HG03095 (cell line): ENCODE data around the gene ADGRG3.

Experiments used
- ATAC-seq: cut with Tn5 transposase; IDR thresholded peaks from one replicate; pipeline ENCODE4 v1.9.1; 2021; ENCODE audit warnings: moderate library complexity; ENCODE audit not compliant: unreplicated experiment

ADGRG3 gene

DNA sequence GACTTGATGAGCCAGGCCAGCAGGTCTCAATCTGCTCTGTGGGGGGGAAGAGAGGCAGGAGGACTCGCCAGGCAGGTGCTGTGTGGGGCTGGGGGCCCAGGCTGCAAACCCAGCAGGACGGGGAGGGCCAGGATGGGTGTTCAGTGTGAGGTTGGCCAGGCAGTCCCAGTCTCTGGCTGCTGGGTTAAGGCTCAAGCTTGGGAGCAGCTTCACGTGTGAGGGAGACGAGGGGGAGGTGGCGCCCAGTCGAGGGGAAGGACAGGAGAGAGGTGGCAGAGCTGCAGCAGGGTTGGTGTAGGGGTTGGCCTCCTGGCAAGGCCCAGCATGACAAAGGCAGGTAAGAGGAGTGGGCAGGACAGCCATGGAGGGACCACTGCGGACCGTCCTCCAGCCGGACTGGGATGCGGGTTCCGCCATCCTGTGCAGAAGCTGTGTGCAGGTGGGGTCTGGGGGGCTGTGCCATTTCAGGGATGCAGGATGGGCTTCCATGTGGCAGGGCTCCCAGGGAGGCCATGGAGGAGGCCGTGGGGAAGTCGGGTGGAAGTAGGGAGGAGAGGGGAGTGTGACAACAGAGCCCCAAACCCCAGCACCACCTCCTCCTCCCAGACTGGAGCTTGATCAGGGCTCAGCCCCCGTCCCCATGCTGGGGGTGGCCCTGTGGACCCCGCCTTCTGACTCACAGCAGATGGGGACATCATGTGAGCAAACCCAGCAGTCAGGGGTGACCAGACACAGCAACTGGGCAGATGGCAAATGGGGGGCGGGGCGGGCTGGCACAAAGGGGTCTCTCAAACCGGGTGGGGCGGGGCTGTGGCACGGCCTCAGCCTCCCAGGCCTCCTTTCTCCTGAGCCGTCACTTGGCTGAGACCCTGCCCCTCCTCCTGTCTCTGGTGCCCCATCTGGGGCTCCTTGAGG is 36.9 kb upstream of the ADGRG3 start:
- ATAC-seq = no peak

DNA sequence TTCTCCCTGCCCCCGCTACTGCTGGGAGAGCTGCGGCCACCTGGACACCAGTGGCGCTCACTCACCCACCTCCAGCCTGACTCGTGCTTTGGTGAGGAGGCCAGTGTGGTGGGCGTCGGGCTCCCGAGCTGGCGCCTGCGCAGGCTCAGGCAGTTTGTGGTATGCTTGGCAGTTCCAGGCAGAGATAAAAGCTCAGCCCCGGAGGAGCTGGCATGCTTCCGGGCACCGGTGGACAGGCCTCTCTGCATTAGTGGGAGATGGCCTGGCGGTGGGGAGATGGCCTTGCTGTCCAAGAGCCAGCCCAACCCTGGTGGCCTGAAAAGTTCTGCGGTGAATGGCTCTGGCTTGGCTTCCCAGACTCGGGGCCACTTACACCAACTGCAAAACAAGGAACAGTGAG is 35.5 kb upstream of the ADGRG3 start:
- no peak for ATAC-seq

DNA sequence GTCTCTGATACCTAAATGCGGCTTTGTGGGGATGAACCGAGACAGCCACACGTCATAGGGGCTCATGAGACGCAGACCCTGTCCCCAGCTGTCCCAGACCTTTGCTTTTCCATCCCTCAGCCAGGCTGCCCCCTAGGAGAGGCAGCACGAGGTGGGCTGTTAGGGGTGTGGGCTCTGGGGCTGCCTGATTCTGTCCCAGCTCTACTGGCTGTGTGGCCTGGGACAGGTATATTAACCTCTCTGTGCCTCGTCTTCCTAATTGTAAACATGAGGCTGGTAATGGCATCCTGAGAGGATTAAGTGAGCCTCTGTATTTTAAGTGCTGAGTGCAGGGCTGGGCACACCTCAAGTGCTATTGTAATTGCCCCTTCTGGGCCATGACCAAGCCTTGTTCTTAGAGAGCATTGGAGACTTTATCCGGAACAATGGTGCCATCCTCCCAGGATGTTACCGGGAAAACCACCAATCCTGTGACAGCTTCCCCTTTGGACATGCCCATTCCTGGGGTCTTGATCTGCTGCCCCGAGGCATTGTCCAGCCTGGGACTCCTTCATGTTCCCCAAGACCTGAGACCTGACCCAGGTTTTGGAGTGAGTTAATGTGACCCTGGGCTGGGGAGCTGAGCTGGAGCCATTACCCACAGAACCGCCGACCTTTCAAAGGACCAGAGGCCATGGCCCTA is 34.6 kb upstream of the ADGRG3 start:
- ATAC-seq = no peak

DNA sequence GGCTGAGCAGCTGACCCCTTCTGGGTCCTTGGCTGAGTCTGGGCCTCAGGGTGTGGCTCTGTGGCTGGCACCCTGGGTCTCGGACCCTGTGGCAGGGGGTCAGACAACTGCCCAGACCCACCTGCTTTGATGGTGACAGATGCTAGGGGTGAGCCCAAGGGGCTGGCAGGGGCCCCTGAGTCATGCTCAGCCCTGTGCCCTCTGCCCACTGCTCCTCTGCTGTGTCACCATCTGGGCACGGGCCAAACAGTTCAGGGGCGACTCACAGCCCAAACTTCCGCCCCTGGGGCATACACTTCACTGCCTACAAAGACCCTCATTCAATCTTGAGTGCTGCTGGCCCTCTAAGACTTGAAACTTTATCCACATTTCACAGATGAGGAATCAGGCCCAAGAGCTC is 33.9 kb upstream of the ADGRG3 start:
- ATAC-seq = no peak

DNA sequence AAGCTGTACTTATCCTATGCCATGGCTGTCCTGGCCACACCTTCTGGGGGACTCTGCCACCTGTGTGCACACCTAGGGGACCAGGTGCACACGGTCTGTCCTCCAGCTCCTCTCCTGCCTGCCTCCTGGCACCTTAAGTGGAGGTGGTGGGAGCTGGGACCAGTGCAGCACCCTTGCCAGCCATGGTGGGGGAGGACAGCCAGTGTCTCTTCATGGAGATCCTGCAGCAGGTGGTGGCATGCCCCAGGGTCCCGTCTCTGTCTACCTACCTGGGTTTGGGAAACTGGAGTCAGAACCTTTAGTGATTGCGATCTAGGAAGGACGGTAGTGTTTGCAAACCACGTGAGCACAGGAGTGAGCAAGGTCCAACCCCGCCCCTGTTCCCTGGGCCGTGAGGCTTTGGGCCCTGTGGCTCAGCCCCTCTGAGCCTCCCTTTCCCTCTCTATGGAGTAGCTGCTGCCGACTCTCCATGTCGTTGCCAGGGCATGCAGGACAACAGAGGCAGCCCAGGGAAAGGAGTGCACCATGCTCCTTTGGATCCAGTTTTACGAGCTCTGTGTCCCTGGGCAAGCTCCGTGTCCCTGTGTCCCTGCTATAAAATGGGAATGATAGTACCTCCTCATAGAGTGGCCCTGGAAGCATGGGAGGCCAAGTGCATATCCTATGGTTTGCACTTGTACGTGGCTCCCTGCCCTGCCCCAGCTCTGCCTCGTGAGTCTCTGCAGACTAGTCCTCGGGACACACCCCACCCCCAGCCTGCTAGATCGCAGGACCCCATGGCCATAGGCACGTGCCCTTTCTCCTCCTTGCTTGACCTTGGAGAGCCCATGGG is 32.6 kb upstream of the ADGRG3 start:
- ATAC-seq = no peak

DNA sequence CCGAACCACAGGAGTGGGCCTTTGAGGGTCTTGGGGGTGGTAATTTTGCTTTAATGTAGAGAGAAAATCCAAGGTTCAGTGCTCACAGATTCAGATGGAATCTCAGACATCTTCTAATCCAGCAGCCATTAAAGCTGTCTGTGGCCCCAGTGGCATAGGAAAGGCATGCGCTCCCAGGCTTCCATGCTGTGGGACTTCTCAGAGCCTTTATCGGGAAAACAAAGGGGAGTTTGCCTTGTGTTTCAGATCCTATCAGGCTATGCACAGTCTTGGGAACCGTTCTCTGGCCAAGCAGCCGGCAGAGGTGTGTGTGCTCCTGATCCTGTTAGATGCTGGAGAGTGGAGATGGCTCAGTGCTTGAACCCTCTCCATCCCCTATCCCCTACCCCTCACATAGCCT is 31.9 kb upstream of the ADGRG3 start:
- ATAC-seq = no peak

DNA sequence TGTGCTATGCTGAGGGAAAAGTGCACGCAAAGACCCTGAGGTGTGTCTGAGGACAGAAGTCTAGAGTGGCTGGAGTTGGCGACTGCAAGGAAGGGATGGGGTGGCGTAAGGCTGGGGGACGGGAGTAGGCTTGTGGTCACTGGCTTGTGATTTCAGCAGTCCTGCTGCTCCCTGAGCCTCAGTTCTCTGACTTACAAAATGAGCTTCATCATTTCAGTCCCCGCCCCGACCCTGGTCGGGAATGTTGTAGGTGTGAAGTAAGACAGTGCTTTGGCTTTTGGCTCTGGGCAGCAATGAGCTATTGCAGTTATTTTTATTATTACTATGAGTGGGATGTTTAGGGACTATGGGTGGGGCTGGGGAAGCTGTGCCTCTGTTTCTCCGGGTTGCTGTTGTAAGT is 31.1 kb upstream of the ADGRG3 start:
- no peak for ATAC-seq

DNA sequence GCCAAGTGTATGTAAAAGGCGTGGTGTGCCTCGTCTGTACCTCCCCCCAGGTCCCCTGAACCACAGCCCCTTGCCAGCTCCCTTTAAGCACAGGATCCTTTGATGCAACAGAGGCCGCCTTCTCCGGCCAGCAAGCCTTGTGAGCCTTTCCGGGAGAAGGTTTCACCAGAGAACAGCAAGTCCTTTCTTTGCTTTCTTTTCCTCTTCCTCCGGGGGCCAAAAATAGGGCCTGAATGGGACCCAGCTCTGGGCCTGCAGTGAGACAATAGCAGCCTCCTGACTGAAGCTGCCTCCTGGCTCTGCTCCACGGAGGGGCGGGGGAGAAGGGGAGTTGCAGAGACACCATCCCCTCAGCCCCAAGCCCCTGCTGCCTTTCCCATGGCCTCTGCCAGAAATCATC is 30.7 kb upstream of the ADGRG3 start:
- no peak for ATAC-seq

DNA sequence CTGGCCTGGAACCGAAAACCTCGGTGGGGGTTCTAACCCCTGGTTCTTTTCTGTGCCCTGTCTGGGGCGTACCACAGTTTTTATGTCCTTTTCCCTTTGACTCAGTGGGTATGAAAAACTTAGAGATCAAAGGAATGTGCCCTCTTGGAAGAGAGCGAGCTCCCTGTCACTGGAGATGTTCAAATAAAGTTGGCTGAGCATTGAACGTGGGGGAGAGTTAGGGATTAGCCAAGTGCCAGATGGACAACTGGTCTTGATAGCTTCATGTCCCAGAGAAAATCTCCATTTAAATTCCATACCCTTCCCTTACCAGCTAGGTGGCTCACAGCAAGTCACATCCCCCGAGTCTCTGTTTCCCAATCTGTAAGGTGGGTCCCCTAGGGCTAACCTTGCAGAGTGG is 30.1 kb upstream of the ADGRG3 start:
- no peak for ATAC-seq

DNA sequence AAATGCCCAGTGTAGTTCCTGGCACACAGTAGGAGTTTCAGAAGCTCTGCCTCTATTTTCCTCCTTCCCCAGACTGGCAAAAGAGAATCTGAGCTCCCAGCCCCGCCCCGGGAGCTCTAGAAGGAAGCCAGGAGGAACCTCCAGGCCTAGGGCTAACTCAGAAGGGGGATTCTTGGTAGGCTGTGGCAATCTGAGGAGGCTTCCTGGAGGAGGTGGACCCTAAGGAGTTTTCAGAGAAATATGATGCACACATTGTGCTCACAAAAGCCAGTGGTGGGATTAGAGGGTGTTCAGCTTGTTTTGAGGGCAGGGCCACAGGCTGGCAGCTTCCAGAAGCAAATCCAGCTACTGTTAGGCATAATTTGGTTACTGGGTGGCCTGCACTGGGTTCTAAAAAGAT is 29.7 kb upstream of the ADGRG3 start:
- no peak for ATAC-seq

DNA sequence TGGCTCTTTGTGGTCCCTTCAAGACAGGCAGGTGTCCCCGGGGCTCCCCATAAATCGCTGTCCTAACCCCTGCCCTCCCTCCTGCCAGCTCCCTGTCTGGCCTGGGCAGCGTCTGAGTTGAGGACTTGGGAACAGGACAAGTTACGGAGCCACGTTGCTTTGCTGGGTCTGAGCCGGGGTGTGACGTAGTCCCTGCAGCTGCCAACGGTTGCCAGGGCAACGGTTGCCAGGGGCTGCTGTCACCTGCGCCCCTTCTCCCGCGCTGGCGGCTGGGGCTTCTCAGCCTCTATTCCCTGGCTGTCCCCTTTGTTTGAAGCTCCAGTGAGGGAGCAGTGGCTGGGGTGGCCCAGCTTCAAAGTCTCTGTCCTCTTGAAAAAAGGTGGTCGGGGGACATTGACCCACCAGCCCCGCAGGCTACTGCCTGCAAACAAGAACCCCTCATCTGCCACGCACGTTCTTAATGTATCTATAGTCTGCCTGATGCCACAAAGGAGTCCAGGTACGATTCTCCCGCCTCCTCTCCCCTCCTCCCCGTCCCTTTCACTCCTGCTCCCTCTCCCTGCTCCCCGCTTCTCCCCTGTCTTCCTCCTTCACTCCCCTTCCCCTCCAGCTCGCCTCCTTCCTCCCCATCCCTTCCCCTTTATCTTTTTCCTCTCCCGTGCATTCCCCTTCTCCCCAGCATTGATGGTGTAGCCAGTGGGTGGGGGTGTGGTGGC is 28.8 kb upstream of the ADGRG3 start:
- ATAC-seq = no peak

DNA sequence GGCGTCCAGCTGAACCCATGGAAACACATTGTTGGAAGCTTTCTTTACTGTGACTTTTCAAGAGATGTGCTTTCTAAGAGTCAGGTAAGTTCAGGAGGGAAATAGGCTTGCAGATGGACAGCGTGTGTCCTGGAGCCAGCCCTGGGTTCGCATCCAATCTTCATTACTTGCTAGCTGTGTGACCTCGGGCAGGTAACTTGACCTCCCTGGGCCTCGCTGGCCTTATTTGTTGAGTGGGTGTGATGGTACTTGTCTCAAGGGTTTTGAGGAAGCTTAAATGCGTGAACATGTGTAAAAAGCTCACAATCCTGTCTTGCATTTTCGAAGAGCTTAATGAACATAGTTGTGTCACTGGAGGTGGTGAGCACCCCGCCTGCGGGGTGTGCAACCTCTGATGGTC is 27.9 kb upstream of the ADGRG3 start:
- no peak for ATAC-seq

DNA sequence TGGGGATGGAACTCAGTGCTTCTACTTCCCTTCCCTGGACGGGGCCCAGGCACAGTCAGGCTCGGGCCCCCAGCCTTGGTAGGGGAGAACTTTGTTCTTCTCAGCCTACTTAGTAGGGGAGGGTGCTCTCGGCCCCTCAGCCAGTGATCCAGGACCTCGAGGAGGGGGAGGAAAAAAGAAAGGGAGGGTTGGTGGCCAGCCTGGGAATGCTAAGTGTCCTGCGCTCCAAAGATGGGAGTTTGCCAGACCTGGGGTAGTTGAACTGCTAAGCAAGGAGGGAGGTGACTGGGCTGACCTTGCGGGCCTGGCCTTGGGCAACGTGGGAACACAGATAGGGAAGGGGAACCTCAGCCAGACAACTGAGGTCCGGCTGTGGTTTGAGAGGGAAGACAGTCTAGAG is 27.5 kb upstream of the ADGRG3 start:
- no peak for ATAC-seq

DNA sequence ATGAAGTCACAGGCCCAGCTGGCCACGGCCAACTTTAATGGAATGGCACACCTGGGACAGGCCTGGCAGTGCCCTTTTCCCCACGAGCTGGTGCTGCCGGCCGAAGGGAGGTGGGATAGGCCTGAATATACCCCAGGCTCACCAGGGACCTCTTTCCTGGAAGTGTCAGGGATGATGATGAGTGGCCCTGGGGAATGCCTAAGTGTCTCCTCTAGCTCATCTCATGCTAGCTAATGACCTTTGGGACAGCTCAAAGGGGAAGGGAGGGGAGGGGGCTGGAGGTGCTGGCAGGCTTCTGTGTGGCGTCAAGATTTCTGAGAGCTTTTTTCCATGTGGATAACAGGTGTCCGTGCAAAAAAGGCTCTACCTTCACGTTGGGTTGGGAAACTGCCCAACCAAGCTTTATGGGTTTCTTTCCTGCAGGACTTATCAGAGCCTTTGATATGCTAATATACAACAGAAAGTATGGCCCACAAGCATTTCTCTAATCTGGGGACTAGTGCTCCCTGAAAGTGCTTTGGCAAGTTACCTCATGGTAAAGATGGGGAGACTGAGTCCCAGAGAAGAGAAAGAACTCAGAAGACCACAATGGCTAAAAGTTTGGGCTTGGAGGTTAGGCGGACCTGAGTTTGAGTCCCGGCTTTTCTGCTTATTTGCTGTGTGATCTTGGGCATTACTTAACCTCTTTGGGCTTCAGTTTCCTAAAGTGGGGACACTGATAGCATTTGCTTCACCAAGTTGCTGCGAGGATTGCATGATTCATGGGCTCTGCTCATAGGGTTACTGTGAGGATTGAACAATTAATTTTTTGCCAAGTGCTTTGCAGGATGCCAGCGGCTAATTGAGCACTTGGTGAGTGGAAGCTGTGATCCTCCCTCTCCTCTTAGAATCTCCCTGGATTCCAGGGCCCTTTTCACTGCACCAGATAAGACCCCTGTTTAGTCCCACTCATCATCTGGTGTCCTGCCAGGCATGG is 25.7 kb upstream of the ADGRG3 start:
- no peak for ATAC-seq

DNA sequence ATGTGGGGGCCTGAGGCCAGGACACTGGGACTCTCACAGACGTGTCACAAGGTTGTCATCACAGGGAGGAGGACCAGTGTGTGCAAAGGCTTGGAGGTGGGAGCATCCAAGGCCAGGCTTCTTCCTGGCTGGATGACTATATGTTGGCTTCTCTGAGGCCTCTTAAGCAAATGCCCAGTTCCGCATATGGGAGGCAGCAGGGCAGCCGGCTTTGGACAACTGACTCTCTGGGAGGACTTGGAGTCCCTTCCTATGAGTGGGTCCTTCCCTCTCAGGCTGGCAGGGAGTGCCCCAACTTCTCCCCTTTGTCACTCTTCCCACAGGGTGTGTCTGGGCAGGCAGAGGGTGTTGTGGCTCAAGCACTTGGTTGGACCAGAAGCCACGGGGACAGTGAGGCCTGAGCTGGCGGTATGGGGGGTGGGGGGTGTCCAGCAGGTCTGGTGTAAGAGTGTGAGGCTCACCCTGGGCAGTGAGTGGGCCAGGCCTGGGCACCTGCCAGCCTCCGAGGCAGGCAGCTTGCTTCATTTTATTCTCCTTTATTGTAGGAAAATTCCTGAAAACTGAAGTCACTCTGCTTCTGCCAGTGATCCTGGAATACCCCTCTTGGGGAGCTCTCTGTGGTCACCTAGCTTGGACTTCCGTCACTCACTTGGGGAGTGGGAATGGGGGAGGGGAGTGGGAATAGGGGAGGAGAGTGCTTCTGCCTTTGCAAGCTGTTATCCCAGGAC is 24.8 kb upstream of the ADGRG3 start:
- ATAC-seq = no peak

DNA sequence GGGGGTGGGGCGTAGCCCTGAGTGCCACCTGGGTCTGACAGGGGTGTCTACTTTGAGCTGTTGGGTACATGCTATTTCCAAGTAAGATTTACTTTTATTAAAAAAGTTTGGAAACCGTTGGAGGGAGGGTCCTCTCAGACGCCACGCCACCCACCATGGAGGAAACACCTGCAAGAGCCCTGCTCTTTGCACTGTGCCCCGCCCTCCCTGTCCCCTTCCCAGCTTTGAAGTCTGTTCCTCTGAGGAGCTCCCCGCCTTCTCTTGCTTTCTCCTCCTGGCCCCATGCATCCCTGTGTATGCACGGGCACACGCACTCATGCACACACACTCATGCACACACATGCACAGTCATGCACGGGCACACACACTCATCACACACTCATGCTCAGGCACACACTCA is 24.2 kb upstream of the ADGRG3 start:
- no peak for ATAC-seq

DNA sequence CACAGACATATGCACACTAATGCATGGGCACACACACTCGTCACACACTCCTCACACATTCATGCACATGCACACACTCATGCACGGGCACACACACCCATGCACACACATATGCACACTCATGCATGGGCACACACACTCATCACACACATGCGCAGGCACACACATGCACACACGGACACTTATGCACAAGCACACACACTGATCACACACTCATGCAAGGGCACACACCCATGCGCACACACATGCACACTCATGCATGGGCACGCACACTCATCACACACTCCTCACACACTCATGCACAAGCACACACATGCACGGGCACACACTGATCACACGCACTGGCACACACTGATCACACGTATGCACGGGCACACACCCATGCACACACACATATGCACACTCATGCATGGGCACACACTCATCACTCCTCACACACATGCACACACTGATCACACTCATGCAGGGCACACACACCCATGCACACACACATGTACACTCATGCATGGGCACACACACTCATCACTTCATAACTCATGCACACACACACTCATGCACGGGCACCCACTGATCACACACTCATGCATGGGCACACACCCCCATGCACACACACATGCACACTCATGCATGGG is 23.6 kb upstream of the ADGRG3 start:
- ATAC-seq = no peak

DNA sequence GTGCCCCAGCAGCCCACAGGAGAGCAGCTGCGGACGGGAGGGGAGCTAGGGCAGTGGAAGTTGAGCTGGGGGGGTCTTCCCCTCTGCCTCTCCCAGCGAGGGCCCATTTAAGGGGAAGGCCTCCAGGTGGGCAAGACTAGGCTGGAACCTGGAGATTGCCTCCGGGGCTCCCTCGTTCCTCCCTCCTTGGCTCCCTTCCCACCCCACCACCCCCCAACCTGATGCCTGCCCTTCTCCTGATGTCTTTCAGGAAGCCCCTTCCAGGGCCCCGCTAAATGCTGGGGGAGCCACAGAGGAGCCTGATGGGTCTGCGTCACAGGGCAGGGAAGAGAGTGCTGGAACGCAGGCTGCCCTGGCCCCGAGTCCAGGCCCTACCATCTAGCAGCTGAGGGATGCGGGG is 22.9 kb upstream of the ADGRG3 start:
- no peak for ATAC-seq
